CD14-positive monocyte (primary cell): ENCODE data around the gene JARID2. TPM values are rescaled to one million over a fixed set of nuclear protein-coding genes. Genes with fewer than 3 reads are reported as not detected.
A peak's percentile ranks its signal among the peaks of the same experiment; 100 is the strongest.

Source experiments
- DNase-seq, 3 donors: peaks; one replicate each; pipeline ENCODE4 v3.0.0-alpha.2; 2011 to 2022
- H2AFZ ChIP-seq: 2 replicates; pipeline ENCODE4 v1.6.0; 2012; ENCODE audit warnings: mild to moderate bottlenecking, low read depth, low read length, inconsistent platforms; ENCODE audit not compliant: insufficient read depth, poor library complexity, severe bottlenecking
- H3K27ac ChIP-seq, 2 donors: 1 replicate in 1 of 2; 2 replicates in 1 of 2; pipeline ENCODE4 v1.5.1; 2012 to 2013; ENCODE audit warnings: low read length in 2 of 2, control low read depth in 1 of 2, inconsistent platforms in 1 of 2, low read depth in 1 of 2, mild to moderate bottlenecking in 1 of 2
- H3K27me3 ChIP-seq, 2 donors: one replicate each; pipeline versions ENCODE4 v1.6.0 to v1.6.1; 2011 to 2013; ENCODE audit warnings: low read length in 2 of 2; ENCODE audit not compliant: control insufficient read depth in 2 of 2, insufficient read depth in 2 of 2
- H3K36me3 ChIP-seq, 2 donors: replicated peaks in 1 of 2; 1 replicate in 1 of 2; 2 replicates in 1 of 2; pipeline versions ENCODE4 v1.5.1 to v1.6.1; 2012 to 2013; ENCODE audit warnings: low read length in 2 of 2, control low read depth in 1 of 2, inconsistent platforms in 1 of 2, mild to moderate bottlenecking in 1 of 2; ENCODE audit not compliant: insufficient read depth in 2 of 2, control insufficient read depth in 1 of 2
- H3K4me1 ChIP-seq, 2 donors: 1 replicate in 1 of 2; 2 replicates in 1 of 2; pipeline versions ENCODE4 v1.5.1 to v1.6.1; 2012 to 2013; ENCODE audit warnings: low read length in 2 of 2, control low read depth in 1 of 2, inconsistent platforms in 1 of 2, mild to moderate bottlenecking in 1 of 2, moderate library complexity in 1 of 2; ENCODE audit not compliant: insufficient read depth in 2 of 2, control insufficient read depth in 1 of 2
- H3K4me2 ChIP-seq: replicated peaks from 2 replicates; pipeline ENCODE3; 2012; ENCODE audit warnings: low read length, moderate library complexity, mild to moderate bottlenecking; ENCODE audit not compliant: poor library complexity, severe bottlenecking; ENCODE audit errors: extremely low read depth
- H3K4me3 ChIP-seq, 3 experiments: fragments of 200-600 bp in 1 of 3; sonication (generic) in 1 of 3; replicated peaks in 1 of 3; 1 replicate in 2 of 3; 2 replicates in 1 of 3; pipeline ENCODE4 v1.5.1; 2011 to 2013; ENCODE audit warnings: low read length in 3 of 3, mild to moderate bottlenecking in 3 of 3, control low read depth in 2 of 3, low read depth in 2 of 3, inconsistent platforms in 1 of 3, moderate library complexity in 1 of 3
- H3K79me2 ChIP-seq: 2 replicates; pipeline ENCODE4 v1.6.0; 2012; ENCODE audit warnings: mild to moderate bottlenecking, control low read depth, inconsistent platforms, low read length, moderate library complexity; ENCODE audit not compliant: insufficient read depth
- H3K9ac ChIP-seq: 2 replicates; pipeline ENCODE4 v1.6.0; 2017; ENCODE audit warnings: low read length, mild to moderate bottlenecking; ENCODE audit not compliant: insufficient read depth, poor library complexity, severe bottlenecking
- H3K9me3 ChIP-seq, 2 donors: replicated peaks in 1 of 2; 1 replicate in 1 of 2; 2 replicates in 1 of 2; pipeline versions ENCODE4 v1.5.1 to v1.6.1; 2012 to 2013; ENCODE audit warnings: low read length in 2 of 2, control low read depth in 1 of 2; ENCODE audit not compliant: control insufficient read depth in 1 of 2, insufficient read depth in 1 of 2
- H4K20me1 ChIP-seq: 2 replicates; pipeline ENCODE4 v1.6.0; 2012; ENCODE audit warnings: mild to moderate bottlenecking, low read length, control low read depth, moderate library complexity; ENCODE audit not compliant: insufficient read depth
- H3K27ac Mint-ChIP-seq, 7 donors: one replicate each; pipeline ENCODE4 v1.8.0; 2020; ENCODE audit warnings: mild to moderate bottlenecking in 7 of 7, mixed read lengths in 7 of 7, moderate library complexity in 6 of 7, inconsistent platforms in 2 of 7
- H3K27me3 Mint-ChIP-seq, 3 donors: one replicate each; pipeline ENCODE4 v1.8.0; 2021 to 2022; ENCODE audit warnings: low read depth in 3 of 3, mild to moderate bottlenecking in 3 of 3, mixed read lengths in 3 of 3, moderate library complexity in 3 of 3, inconsistent platforms in 1 of 3
- H3K36me3 Mint-ChIP-seq, 2 donors: one replicate each; pipeline ENCODE4 v1.8.0; 2020; ENCODE audit warnings: mixed read lengths in 2 of 2, inconsistent platforms in 1 of 2, mild to moderate bottlenecking in 1 of 2
- H3K4me1 Mint-ChIP-seq: one replicate; pipeline ENCODE4 v1.8.0; 2020; ENCODE audit warnings: mild to moderate bottlenecking, mixed read lengths
- H3K4me3 Mint-ChIP-seq, 2 donors: one replicate each; pipeline ENCODE4 v1.8.0; 2020; ENCODE audit warnings: mild to moderate bottlenecking in 2 of 2, mixed read lengths in 2 of 2, moderate library complexity in 1 of 2
- H3K9me3 Mint-ChIP-seq, 7 donors: one replicate each; pipeline ENCODE4 v1.8.0; 2020 to 2022; ENCODE audit warnings: mixed read lengths in 7 of 7, mild to moderate bottlenecking in 6 of 7, moderate library complexity in 6 of 7, inconsistent platforms in 2 of 7
- CTCF ChIP-seq: fragments of 200-600 bp; IDR thresholded peaks from one replicate; pipeline ENCODE4 v1.8.0; 2022; ENCODE audit warnings: antibody characterized with exemption, mild to moderate bottlenecking
- WGBS: methylation state at CpG from one replicate; pipeline ENCODE4 v1.1.5; 2013; ENCODE audit warnings: missing lambda C conversion rate; ENCODE audit not compliant: insufficient coverage; 5-methylcytosine and 5-hydroxymethylcytosine counted together
- intact Hi-C, 2 donors: fragments of 100-400 bp; cut with micrococcal nuclease; formaldehyde crosslinking; loops; one replicate each; pipeline versions ENCODE4 v1.15.0 to v1.15.1; 2023
- polyA plus RNA-seq, 3 donors: library from polyadenylated mRNA; depleted of rRNA in 1 of 3; unstranded in 2 of 3; stranded (reverse) in 1 of 3; fragments of 300-500 nt in 2 of 3; fragments of >200 nt in 1 of 3; fragmentation: Illumina TruSeq in 2 of 3; gene quantifications; 1 replicate in 2 of 3; 2 replicates in 1 of 3; pipeline ENCODE4 v1.2.3, GENCODE V29; 2012 to 2021

Gene JARID2
- polyA plus RNA-seq, 3 donors, result 6.8 to 17.5 (median 12.5) TPM

GRCh38 chr6:15429141-15430110 is 183.6 kb downstream of the JARID2 start:
- Mint-ChIP-seq H3K36me3 (peaks cover 32 to 46% of the 10 kb centered on the region in 2 donors), H3K4me3 (no peak overlapping the region), H3K9me3 (peaks cover 0 to 3% (median 0%) of the 10 kb centered on the region in 7 donors), H3K4me1 (peaks cover 93% of the 10 kb centered on the region), H3K27me3 (peaks cover 0 to 2% (median 0%) of the 10 kb centered on the region in 3 donors), H3K27ac (peak overlapping the region; percentile 86 to 94 (median 92))
- intact Hi-C loops, result loop anchor here (5.0 to 10.0 kb wide), 2 partner anchors 47 to 65 kb away; no protein-coding TSS in a partner anchor
- peaks cover 100% of the 10 kb centered on the region for H3K79me2 ChIP-seq
- TF ChIP-seq CTCF, result no peak
- peak; percentile 66 to 88 (median 86) for DNase-seq
- no peak overlapping the region for H3K9ac ChIP-seq
- H2AFZ ChIP-seq, result no peak overlapping the region
- no peaks in the 10 kb centered on the region for H3K36me3 ChIP-seq
- 50% methylated on average over 2 of the region's 12 CpGs for WGBS
- no peak overlapping the region for H3K4me3 ChIP-seq
- H3K27ac ChIP-seq, result peak overlapping the region; percentile 60 to 70
- peaks cover 81 to 92% of the 10 kb centered on the region in 2 donors for H3K4me1 ChIP-seq
- no peaks in the 10 kb centered on the region for H3K27me3 ChIP-seq
- peaks cover 99% of the 10 kb centered on the region for H4K20me1 ChIP-seq
- H3K9me3 ChIP-seq, result no peaks in the 10 kb centered on the region
- H3K4me2 ChIP-seq, result no peak overlapping the region

- Histone ChIP-seq H3K79me2 (peaks cover 100% of the 10 kb centered on the region), H3K9ac (no peak overlapping the region), H2AFZ (no peak overlapping the region), H3K27ac (peak overlapping the region in 1 of 2 donors; percentile 70), H3K4me2 (no peak overlapping the region), H3K4me3 (no peak overlapping the region), H3K27me3 (no peaks in the 10 kb centered on the region), H3K4me1 (peaks cover 81 to 99% of the 10 kb centered on the region in 2 donors), H4K20me1 (peaks cover 99% of the 10 kb centered on the region), H3K9me3 (no peaks in the 10 kb centered on the region), H3K36me3 (no peaks in the 10 kb centered on the region)
- Mint-ChIP-seq H3K27me3 (peaks cover 0 to 2% (median 0%) of the 10 kb centered on the region in 3 donors), H3K4me1 (peaks cover 95% of the 10 kb centered on the region), H3K4me3 (no peak overlapping the region), H3K27ac (peak overlapping the region; percentile 59 to 92 (median 80)), H3K9me3 (peaks cover 0 to 4% (median 0%) of the 10 kb centered on the region in 7 donors), H3K36me3 (peaks cover 34 to 44% of the 10 kb centered on the region in 2 donors)
- WGBS, result no CpG with 5 or more reads among the region's 2 CpGs
- intact Hi-C loops, result no loop called here
- DNase-seq, result no peak
- no peak for TF ChIP-seq CTCF
Measured at GRCh38 chr6:15430186-15430585, 184.3 kb downstream of the JARID2 start.
